Endothelial cell of umbilical vein (primary cell): ENCODE data around the gene ARID1B. TPM values are rescaled to one million over a fixed set of nuclear protein-coding genes. Genes with fewer than 3 reads are reported as not detected.

Experiments used
- BruUV-seq: library from RNA; stranded (reverse); fragments of 400-500 nt; replicated peaks from 2 replicates; lab custom pipeline; 2021; lab: Mats Ljungman, UMichigan
- CTCF ChIA-PET: fragments of 300-600, 350-600 bp; sonication (Branson Sonifier 250); formaldehyde crosslinking; loops from one replicate; lab custom pipeline; 2021; ENCODE audit warnings: antibody characterized with exemption, inconsistent platforms; lab: Charles Lee
- POLR2A ChIA-PET: fragments of 300-600, 350-600 bp; sonication (Branson Sonifier 250); formaldehyde crosslinking; loops from one replicate; lab custom pipeline; 2021; ENCODE audit warnings: antibody characterized with exemption, inconsistent platforms; lab: Charles Lee
- DNase-seq: peaks from one replicate; pipeline ENCODE4 v3.0.0-alpha.2; 2011; ENCODE audit warnings: low read depth, low spot score
- FAIRE-seq: peaks from 2 replicates; lab custom pipeline; 2011; peaks lifted over from hg19 to GRCh38; lab: Jason Lieb, UNC
- H2AFZ ChIP-seq: 2 replicates; pipeline ENCODE4 v1.6.0; 2012; ENCODE audit warnings: low read depth, low read length, control low read depth, inconsistent platforms
- H3K27ac ChIP-seq: 2 replicates; pipeline ENCODE4 v1.5.1; 2011; ENCODE audit warnings: low read depth, mild to moderate bottlenecking, control low read depth, low read length, moderate library complexity; ENCODE audit not compliant: insufficient read depth
- H3K27me3 ChIP-seq, 2 experiments: 2 replicates each; pipeline versions ENCODE4 v1.6.0 to v1.6.1; 2011; ENCODE audit warnings: low read length in 2 of 2, mixed read lengths in 1 of 2; ENCODE audit not compliant: control insufficient read depth in 2 of 2, insufficient read depth in 2 of 2
- H3K36me3 ChIP-seq, 2 experiments: 2 replicates in 1 of 2; 3 replicates in 1 of 2; pipeline ENCODE4 v1.5.1; 2011; ENCODE audit warnings: low read length in 2 of 2, mild to moderate bottlenecking in 1 of 2, moderate library complexity in 1 of 2; ENCODE audit not compliant: control insufficient read depth in 2 of 2, insufficient read depth in 2 of 2; ENCODE audit errors: extremely low read depth in 1 of 2
- H3K4me1 ChIP-seq: 3 replicates; pipeline ENCODE4 v1.5.1; 2011; ENCODE audit warnings: mild to moderate bottlenecking, low read length; ENCODE audit not compliant: control insufficient read depth, insufficient read depth; ENCODE audit errors: extremely low read depth
- H3K4me2 ChIP-seq: 2 replicates; pipeline ENCODE4 v1.6.1; 2011; ENCODE audit warnings: low read length, control low read depth, mixed read lengths; ENCODE audit not compliant: insufficient read depth
- H3K4me3 ChIP-seq, 3 experiments: fragments of 200-600 bp in 1 of 3; sonication (generic), shearing (Covaris generic) in 1 of 3; replicated peaks in 1 of 3; 2 replicates each; pipeline ENCODE4 v1.5.1; 2011 to 2016; ENCODE audit warnings: control low read depth in 3 of 3, low read length in 3 of 3, mild to moderate bottlenecking in 2 of 3, inconsistent platforms in 1 of 3, low read depth in 1 of 3, moderate library complexity in 1 of 3; ENCODE audit not compliant: insufficient read depth in 1 of 3
- H3K79me2 ChIP-seq: 2 replicates; pipeline ENCODE4 v1.6.0; 2012; ENCODE audit warnings: low read length, inconsistent platforms; ENCODE audit not compliant: control insufficient read depth, insufficient read depth
- H3K9ac ChIP-seq: replicated peaks from 2 replicates; pipeline ENCODE3; 2011; ENCODE audit warnings: low read length, control low read depth; ENCODE audit not compliant: insufficient read depth; ENCODE audit errors: extremely low read depth
- H3K9me1 ChIP-seq: replicated peaks from 3 replicates; pipeline ENCODE4 v1.6.0; 2011; ENCODE audit warnings: mild to moderate bottlenecking, low read length; ENCODE audit not compliant: control insufficient read depth, insufficient read depth; ENCODE audit errors: extremely low read depth
- H3K9me3 ChIP-seq: replicated peaks from 2 replicates; pipeline ENCODE4 v1.5.1; 2012; ENCODE audit warnings: low read length, inconsistent platforms; ENCODE audit not compliant: control insufficient read depth, insufficient read depth
- H4K20me1 ChIP-seq: replicated peaks from 2 replicates; pipeline ENCODE3; 2011; ENCODE audit warnings: mild to moderate bottlenecking, low read length; ENCODE audit not compliant: control insufficient read depth, insufficient read depth; ENCODE audit errors: extremely low read depth
- CTCF ChIP-seq, 2 donors: IDR thresholded peaks; 1 replicate in 1 of 2; 2 replicates in 1 of 2; pipeline ENCODE4 v1.5.1; 2011; ENCODE audit warnings: low read length in 2 of 2, mild to moderate bottlenecking in 2 of 2, moderate library complexity in 2 of 2, control low read depth in 1 of 2, inconsistent platforms in 1 of 2, low read depth in 1 of 2; ENCODE audit not compliant: insufficient read depth in 1 of 2; ENCODE audit errors: extremely low read depth in 1 of 2
- EZH2 ChIP-seq: IDR thresholded peaks from 2 replicates; pipeline ENCODE4 v1.6.1; 2012; ENCODE audit warnings: borderline replicate concordance, low read depth, mild to moderate bottlenecking, moderate library complexity, low read length, inconsistent platforms; ENCODE audit not compliant: severe bottlenecking
- FOS ChIP-seq: IDR thresholded peaks from 2 replicates; pipeline ENCODE4 v1.6.1; 2011; ENCODE audit warnings: mild to moderate bottlenecking, low read length, moderate library complexity, borderline replicate concordance; ENCODE audit not compliant: insufficient read depth
- GATA2 ChIP-seq: IDR thresholded peaks from 2 replicates; pipeline ENCODE4 v1.7.0; 2011; ENCODE audit warnings: low read depth, mild to moderate bottlenecking, moderate library complexity, mixed read lengths, low read length; ENCODE audit not compliant: insufficient read length, insufficient read depth
- JUN ChIP-seq: IDR thresholded peaks from 2 replicates; pipeline ENCODE4 v1.6.1; 2011; ENCODE audit warnings: borderline replicate concordance, low read depth; ENCODE audit not compliant: insufficient read length, insufficient read depth
- MAX ChIP-seq: IDR thresholded peaks from 2 replicates; pipeline ENCODE4 v1.6.1; 2011; ENCODE audit not compliant: insufficient read depth, insufficient read length
- MYC ChIP-seq: IDR thresholded peaks from one replicate; pipeline ENCODE4 v1.6.1; 2011; ENCODE audit warnings: mild to moderate bottlenecking, low read depth, low read length
- POLR2A ChIP-seq: IDR thresholded peaks from 2 replicates; pipeline ENCODE4 v1.6.1; 2012; ENCODE audit warnings: low read depth, mild to moderate bottlenecking, control low read depth, low read length
- POLR2AphosphoS5 ChIP-seq: IDR thresholded peaks from 2 replicates; pipeline ENCODE4 v1.6.1; 2012; ENCODE audit warnings: low read depth, mild to moderate bottlenecking, control low read depth, low read length, moderate library complexity; ENCODE audit not compliant: insufficient read depth
- dilution Hi-C: fragments of 300-500 bp; cut with MboI; formaldehyde crosslinking; loops from one replicate; pipeline ENCODE4 v1.15.0; 2019; ENCODE audit warnings: low sequenced_read_pairs; ENCODE audit not compliant: extremely low pct_ligation_motif_present
- intact Hi-C: fragments of 100-400 bp; cut with micrococcal nuclease; formaldehyde crosslinking; loops from one replicate; pipeline ENCODE4 v1.10.0; 2022
- polyA plus RNA-seq, 4 experiments: library from polyadenylated mRNA; depleted of rRNA in 3 of 4; stranded (reverse) in 3 of 4; unstranded in 1 of 4; fragments of >200 nt; gene quantifications; 2 replicates each; pipeline versions ENCODE4 v1.2.1 to v1.2.3, GENCODE V29; 2011 to 2012; ENCODE audit warnings: missing spikeins in 1 of 4
- total RNA-seq: library from RNA; stranded (reverse); gene quantifications from 2 replicates; pipeline ENCODE4 v1.2.3, GENCODE V29; 2021

ARID1B gene
- total and polyA plus RNA-seq, 2 donors (not counting 3 experiments of a cell fraction or from before 2014, with no cell fraction given) = 21.8 to 89.5 TPM

GRCh38 chr6:156872903-156873302, 95.7 kb downstream of the ARID1B start:
- DNase-seq = no peak
- no peak for TF ChIP-seq MYC
- TF ChIP-seq CTCF (IDR thresholded peaks at IDR 0.05; ENCODE audit: extremely low read depth in 1 of 2, insufficient read depth in 1 of 2, low read depth in 1 of 2, low read length in 2 of 2) = no peak
- TF ChIP-seq MAX = no peak
- TF ChIP-seq EZH2 = no peak
- no peak for TF ChIP-seq JUN
- TF ChIP-seq GATA2 = no peak
- no peak for TF ChIP-seq POLR2A
- TF ChIP-seq FOS = no peak
- TF ChIP-seq POLR2AphosphoS5 = no peak
- CTCF ChIA-PET = no interaction called here
- no peak overlapping the region for H3K4me3 ChIP-seq
- no TSS peak for BruUV-seq
- no peaks in the 10 kb centered on the region for H3K9me3 ChIP-seq
- no peaks in the 10 kb centered on the region for H3K27me3 ChIP-seq
- POLR2A ChIA-PET = no interaction called here
- no peak overlapping the region for H2AFZ ChIP-seq
- H3K27ac ChIP-seq = no peak overlapping the region
- no peaks in the 10 kb centered on the region for H3K9me1 ChIP-seq
- no peak overlapping the region for H3K4me2 ChIP-seq
- H3K4me1 ChIP-seq = peaks cover 2% of the 10 kb centered on the region
- H3K9ac ChIP-seq = no peak overlapping the region
- no peak for FAIRE-seq
- intact Hi-C loops = loop anchor here (10.0 kb wide), 1 partner anchor 308 kb away; no protein-coding TSS in a partner anchor
- dilution Hi-C loops = no loop called here
- peaks cover 0 to 5% of the 10 kb centered on the region in 2 experiments for H3K36me3 ChIP-seq
- peaks cover 70% of the 10 kb centered on the region for H3K79me2 ChIP-seq
- H4K20me1 ChIP-seq = peaks cover under 1% of the 10 kb centered on the region
